Measurements from ENCODE around the gene RIPOR3.
A peak's percentile ranks its signal among the peaks of the same experiment; 100 is the strongest.
"Not testable (repeated sequence)": the region's sequence is repeated elsewhere in the genome, so short reads cannot be mapped to it uniquely, and the experiment has no call there.

The RIPOR3 gene

GRCh38 chr20:50585214-50585613, 106.1 kb downstream of the RIPOR3 start:
- DNase-seq: no peak

- no peak for DNase-seq
Measured at GRCh38 chr20:50584687-50585086, 106.7 kb downstream of the RIPOR3 start.

GRCh38 chr20:50583442-50584150, 107.7 kb downstream of the RIPOR3 start:
- DNase-seq: no peak

GRCh38 chr20:50582591-50583234, 108.6 kb downstream of the RIPOR3 start:
- DNase-seq: no peak

- DNase-seq: no peak
Measured at GRCh38 chr20:50582092-50582491, 109.2 kb downstream of the RIPOR3 start.

- no peak for DNase-seq
Measured at GRCh38 chr20:50580842-50581544, 110.3 kb downstream of the RIPOR3 start.

- peak; percentile 57 for DNase-seq
Measured at GRCh38 chr20:50580016-50580747, 111.2 kb downstream of the RIPOR3 start.

GRCh38 chr20:50579511-50579910, 111.8 kb downstream of the RIPOR3 start:
- no peak for DNase-seq

- DNase-seq: no peak
Measured at GRCh38 chr20:50578778-50579165, 112.6 kb downstream of the RIPOR3 start.

GRCh38 chr20:50578061-50578777, 113.1 kb downstream of the RIPOR3 start:
- no peak for DNase-seq

GRCh38 chr20:50577175-50578018, 113.9 kb downstream of the RIPOR3 start:
- no peak for DNase-seq

- DNase-seq: peak; percentile 67
Measured at GRCh38 chr20:50575865-50576720, 115.2 kb downstream of the RIPOR3 start.

- DNase-seq: no peak
Measured at GRCh38 chr20:50574586-50574985, 116.8 kb downstream of the RIPOR3 start.

GRCh38 chr20:50574108-50574507, 117.2 kb downstream of the RIPOR3 start:
- no peak for DNase-seq

- no peak for DNase-seq
Measured at GRCh38 chr20:50572938-50573777, 118.2 kb downstream of the RIPOR3 start.

- DNase-seq: no peak
Measured at GRCh38 chr20:50571466-50571865, 119.9 kb downstream of the RIPOR3 start.

- DNase-seq: peak; percentile 47
Measured at GRCh38 chr20:50569864-50570836, 121.2 kb downstream of the RIPOR3 start.

- DNase-seq: not testable (repeated sequence)
Measured at GRCh38 chr20:50569487-50569863, 121.9 kb downstream of the RIPOR3 start.
